Effector CD8-positive, alpha-beta T cell (primary cell): ENCODE measurements around the gene CD99.
"Not testable (repeated sequence)": the region's sequence is repeated elsewhere in the genome, so short reads cannot be mapped to it uniquely, and the experiment has no call there.

Experiments
- DNase-seq: peaks from one replicate; lab custom pipeline; 2025; lab: John Stamatoyannopoulos, UW

CD99 gene

GRCh38 chrX:2727264-2727663 lies 36.2 kb downstream of the CD99 start:
- DNase-seq, result not testable (repeated sequence)

GRCh38 chrX:2732076-2732475 lies 41.0 kb downstream of the CD99 start:
- no peak for DNase-seq

GRCh38 chrX:2732649-2733048 lies 41.6 kb downstream of the CD99 start:
- no peak for DNase-seq

- no peak for DNase-seq
These were observed 42.2 kb downstream of the CD99 start for GRCh38 chrX:2733286-2733685.

GRCh38 chrX:2735270-2735669 lies 44.2 kb downstream of the CD99 start:
- DNase-seq, result no peak

GRCh38 chrX:2740672-2741071 lies 49.6 kb downstream of the CD99 start:
- DNase-seq, result no peak

- DNase-seq, result no peak
These were observed 50.3 kb downstream of the CD99 start for GRCh38 chrX:2741386-2741785.

GRCh38 chrX:2746250-2746649 lies 55.2 kb downstream of the CD99 start:
- not testable (repeated sequence) for DNase-seq

GRCh38 chrX:2748171-2748814 lies 57.2 kb downstream of the CD99 start:
- DNase-seq, result no peak

GRCh38 chrX:2748815-2749188 lies 57.7 kb downstream of the CD99 start:
- no peak for DNase-seq

- DNase-seq, result no peak
These were observed 60.2 kb downstream of the CD99 start for GRCh38 chrX:2751291-2751690.

- DNase-seq, result not testable (repeated sequence)
These were observed 60.8 kb downstream of the CD99 start, which contains the start of gene XG for GRCh38 chrX:2751874-2752300. Gene XG, plus strand, starts transcription at chrX:2752040. Its CDS starts 235 bp downstream, at chrX:2752275.

- DNase-seq, result not testable (repeated sequence)
These were observed 61.3 kb downstream of the CD99 start for GRCh38 chrX:2752441-2752840.

GRCh38 chrX:2755163-2755715 lies 64.1 kb downstream of the CD99 start:
- not testable (repeated sequence) for DNase-seq

- no peak for DNase-seq
These were observed 65.5 kb downstream of the CD99 start for GRCh38 chrX:2756548-2756947.

- DNase-seq, result no peak
These were observed 70.2 kb downstream of the CD99 start for GRCh38 chrX:2761246-2761645.

GRCh38 chrX:2762671-2763070 lies 71.6 kb downstream of the CD99 start:
- DNase-seq, result not testable (repeated sequence)

- not testable (repeated sequence) for DNase-seq
These were observed 73.9 kb downstream of the CD99 start for GRCh38 chrX:2764766-2765548.

GRCh38 chrX:2765549-2765830 lies 74.4 kb downstream of the CD99 start:
- no peak for DNase-seq

- no peak for DNase-seq
These were observed 75.8 kb downstream of the CD99 start for GRCh38 chrX:2766906-2767305.

- no peak for DNase-seq
These were observed 76.7 kb downstream of the CD99 start for GRCh38 chrX:2767631-2768455.

GRCh38 chrX:2769615-2770014 lies 78.5 kb downstream of the CD99 start:
- DNase-seq, result no peak
